IPS-15b (cell line): ENCODE data around the gene RNF123.

ENCODE experiments used
- H3K27me3 ChIP-seq: one replicate; pipeline ENCODE4 v1.6.1; 2013; ENCODE audit warnings: low read length; ENCODE audit not compliant: control insufficient read depth, insufficient read depth
- H3K36me3 ChIP-seq: one replicate; pipeline ENCODE4 v1.6.1; 2013; ENCODE audit warnings: low read length; ENCODE audit not compliant: control insufficient read depth, insufficient read depth
- H3K4me1 ChIP-seq: one replicate; pipeline ENCODE4 v1.6.1; 2013; ENCODE audit warnings: mild to moderate bottlenecking, low read length; ENCODE audit not compliant: control insufficient read depth, insufficient read depth
- H3K4me3 ChIP-seq: one replicate; pipeline ENCODE4 v1.5.1; 2013; ENCODE audit warnings: low read depth, low read length
- H3K9ac ChIP-seq: one replicate; pipeline ENCODE4 v1.6.1; 2013; ENCODE audit warnings: low read depth, mild to moderate bottlenecking, low read length
- H3K9me3 ChIP-seq: one replicate; pipeline ENCODE4 v1.6.1; 2013; ENCODE audit warnings: mild to moderate bottlenecking, low read length; ENCODE audit not compliant: control insufficient read depth, insufficient read depth

RNF123 gene

GRCh38 chr3:49750056-49750455 lies 60.7 kb downstream of the RNF123 start:
- H3K27me3 ChIP-seq, result no peaks in the 10 kb centered on the region
- H3K9me3 ChIP-seq, result no peaks in the 10 kb centered on the region
- no peak overlapping the region for H3K4me3 ChIP-seq
- H3K4me1 ChIP-seq, result no peaks in the 10 kb centered on the region
- no peak overlapping the region for H3K9ac ChIP-seq
- no peaks in the 10 kb centered on the region for H3K36me3 ChIP-seq

- Histone ChIP-seq H3K36me3 (no peaks in the 10 kb centered on the region), H3K9me3 (no peaks in the 10 kb centered on the region), H3K4me1 (no peaks in the 10 kb centered on the region), H3K9ac (no peak overlapping the region), H3K4me3 (no peak overlapping the region), H3K27me3 (no peaks in the 10 kb centered on the region)
Observed at GRCh38 chr3:49751501-49751900, 62.1 kb downstream of the RNF123 start.

GRCh38 chr3:49754536-49754935 lies 65.2 kb downstream of the RNF123 start:
- Histone ChIP-seq H3K9me3 (no peaks in the 10 kb centered on the region), H3K27me3 (no peaks in the 10 kb centered on the region), H3K4me1 (no peaks in the 10 kb centered on the region)

GRCh38 chr3:49756036-49756435 lies 66.7 kb downstream of the RNF123 start:
- H3K27me3 ChIP-seq, result no peaks in the 10 kb centered on the region

More at GRCh38 chr3:49754536-49754935, 65.2 kb downstream of the RNF123 start:
- H3K4me3 ChIP-seq, result no peak overlapping the region
- H3K9ac ChIP-seq, result no peak overlapping the region
- H3K36me3 ChIP-seq, result no peaks in the 10 kb centered on the region

GRCh38 chr3:49757197-49757596 lies 67.8 kb downstream of the RNF123 start:
- Histone ChIP-seq H3K36me3 (no peaks in the 10 kb centered on the region), H3K4me3 (no peak overlapping the region), H3K27me3 (no peaks in the 10 kb centered on the region), H3K4me1 (no peaks in the 10 kb centered on the region), H3K9me3 (no peaks in the 10 kb centered on the region), H3K9ac (no peak overlapping the region)

More at GRCh38 chr3:49756036-49756435, 66.7 kb downstream of the RNF123 start:
- Histone ChIP-seq H3K4me3 (no peak overlapping the region), H3K36me3 (no peaks in the 10 kb centered on the region), H3K4me1 (no peaks in the 10 kb centered on the region), H3K9me3 (no peaks in the 10 kb centered on the region), H3K9ac (no peak overlapping the region)

GRCh38 chr3:49759226-49759625 lies 69.9 kb downstream of the RNF123 start:
- Histone ChIP-seq H3K36me3 (no peaks in the 10 kb centered on the region), H3K4me3 (no peak overlapping the region), H3K9ac (no peak overlapping the region), H3K4me1 (no peaks in the 10 kb centered on the region), H3K9me3 (no peaks in the 10 kb centered on the region), H3K27me3 (no peaks in the 10 kb centered on the region)

- Histone ChIP-seq H3K4me1 (no peaks in the 10 kb centered on the region), H3K9me3 (no peaks in the 10 kb centered on the region), H3K4me3 (no peak overlapping the region), H3K9ac (no peak overlapping the region), H3K27me3 (no peaks in the 10 kb centered on the region), H3K36me3 (no peaks in the 10 kb centered on the region)
Observed at GRCh38 chr3:49761661-49762060, 72.3 kb downstream of the RNF123 start.

GRCh38 chr3:49763981-49764380 lies 74.6 kb downstream of the RNF123 start:
- no peaks in the 10 kb centered on the region for H3K4me1 ChIP-seq
- H3K4me3 ChIP-seq, result no peak overlapping the region
- H3K36me3 ChIP-seq, result no peaks in the 10 kb centered on the region
- H3K9me3 ChIP-seq, result no peaks in the 10 kb centered on the region
- H3K27me3 ChIP-seq, result no peaks in the 10 kb centered on the region
- no peak overlapping the region for H3K9ac ChIP-seq

- H3K27me3 ChIP-seq, result no peaks in the 10 kb centered on the region
- no peaks in the 10 kb centered on the region for H3K4me1 ChIP-seq
- H3K4me3 ChIP-seq, result no peak overlapping the region
- no peaks in the 10 kb centered on the region for H3K36me3 ChIP-seq
- no peak overlapping the region for H3K9ac ChIP-seq
- no peaks in the 10 kb centered on the region for H3K9me3 ChIP-seq
Observed at GRCh38 chr3:49769286-49769915, 80.0 kb downstream of the RNF123 start.

GRCh38 chr3:49769926-49770325 lies 80.6 kb downstream of the RNF123 start:
- Histone ChIP-seq H3K36me3 (no peaks in the 10 kb centered on the region), H3K27me3 (no peaks in the 10 kb centered on the region), H3K4me1 (no peaks in the 10 kb centered on the region), H3K9ac (no peak overlapping the region), H3K4me3 (no peak overlapping the region), H3K9me3 (no peaks in the 10 kb centered on the region)
